ENCODE measurements around the gene ARHGAP4.

Gene ARHGAP4

DNA sequence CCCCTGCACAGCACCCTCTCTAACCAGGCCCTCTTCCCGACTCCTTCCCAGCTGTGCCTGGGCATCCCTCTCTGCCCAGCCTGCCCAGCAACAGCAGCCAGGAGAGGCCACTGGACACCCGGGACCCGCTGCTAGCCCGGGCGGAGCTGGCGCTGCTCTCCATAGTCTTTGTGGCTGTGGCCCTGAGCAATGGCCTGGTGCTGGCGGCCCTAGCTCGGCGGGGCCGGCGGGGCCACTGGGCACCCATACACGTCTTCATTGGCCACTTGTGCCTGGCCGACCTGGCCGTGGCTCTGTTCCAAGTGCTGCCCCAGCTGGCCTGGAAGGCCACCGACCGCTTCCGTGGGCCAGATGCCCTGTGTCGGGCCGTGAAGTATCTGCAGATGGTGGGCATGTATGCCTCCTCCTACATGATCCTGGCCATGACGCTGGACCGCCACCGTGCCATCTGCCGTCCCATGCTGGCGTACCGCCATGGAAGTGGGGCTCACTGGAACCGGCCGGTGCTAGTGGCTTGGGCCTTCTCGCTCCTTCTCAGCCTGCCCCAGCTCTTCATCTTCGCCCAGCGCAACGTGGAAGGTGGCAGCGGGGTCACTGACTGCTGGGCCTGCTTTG lies 20.5 kb downstream of the ARHGAP4 start:
- TF ChIP-seq, protein P1, sequence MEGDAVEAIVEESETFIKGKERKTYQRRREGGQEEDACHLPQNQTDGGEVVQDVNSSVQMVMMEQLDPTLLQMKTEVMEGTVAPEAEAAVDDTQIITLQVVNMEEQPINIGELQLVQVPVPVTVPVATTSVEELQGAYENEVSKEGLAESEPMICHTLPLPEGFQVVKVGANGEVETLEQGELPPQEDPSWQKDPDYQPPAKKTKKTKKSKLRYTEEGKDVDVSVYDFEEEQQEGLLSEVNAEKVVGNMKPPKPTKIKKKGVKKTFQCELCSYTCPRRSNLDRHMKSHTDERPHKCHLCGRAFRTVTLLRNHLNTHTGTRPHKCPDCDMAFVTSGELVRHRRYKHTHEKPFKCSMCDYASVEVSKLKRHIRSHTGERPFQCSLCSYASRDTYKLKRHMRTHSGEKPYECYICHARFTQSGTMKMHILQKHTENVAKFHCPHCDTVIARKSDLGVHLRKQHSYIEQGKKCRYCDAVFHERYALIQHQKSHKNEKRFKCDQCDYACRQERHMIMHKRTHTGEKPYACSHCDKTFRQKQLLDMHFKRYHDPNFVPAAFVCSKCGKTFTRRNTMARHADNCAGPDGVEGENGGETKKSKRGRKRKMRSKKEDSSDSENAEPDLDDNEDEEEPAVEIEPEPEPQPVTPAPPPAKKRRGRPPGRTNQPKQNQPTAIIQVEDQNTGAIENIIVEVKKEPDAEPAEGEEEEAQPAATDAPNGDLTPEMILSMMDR (IDR thresholded peaks at IDR 0.05; ENCODE audit: low read depth, low read length, missing control alignments), result no peak
- H3K4me3 ChIP-seq (ENCODE audit: low read depth, low read length), result no peak overlapping the region
- DNase-seq (ENCODE audit: low read depth), result no peak

DNA sequence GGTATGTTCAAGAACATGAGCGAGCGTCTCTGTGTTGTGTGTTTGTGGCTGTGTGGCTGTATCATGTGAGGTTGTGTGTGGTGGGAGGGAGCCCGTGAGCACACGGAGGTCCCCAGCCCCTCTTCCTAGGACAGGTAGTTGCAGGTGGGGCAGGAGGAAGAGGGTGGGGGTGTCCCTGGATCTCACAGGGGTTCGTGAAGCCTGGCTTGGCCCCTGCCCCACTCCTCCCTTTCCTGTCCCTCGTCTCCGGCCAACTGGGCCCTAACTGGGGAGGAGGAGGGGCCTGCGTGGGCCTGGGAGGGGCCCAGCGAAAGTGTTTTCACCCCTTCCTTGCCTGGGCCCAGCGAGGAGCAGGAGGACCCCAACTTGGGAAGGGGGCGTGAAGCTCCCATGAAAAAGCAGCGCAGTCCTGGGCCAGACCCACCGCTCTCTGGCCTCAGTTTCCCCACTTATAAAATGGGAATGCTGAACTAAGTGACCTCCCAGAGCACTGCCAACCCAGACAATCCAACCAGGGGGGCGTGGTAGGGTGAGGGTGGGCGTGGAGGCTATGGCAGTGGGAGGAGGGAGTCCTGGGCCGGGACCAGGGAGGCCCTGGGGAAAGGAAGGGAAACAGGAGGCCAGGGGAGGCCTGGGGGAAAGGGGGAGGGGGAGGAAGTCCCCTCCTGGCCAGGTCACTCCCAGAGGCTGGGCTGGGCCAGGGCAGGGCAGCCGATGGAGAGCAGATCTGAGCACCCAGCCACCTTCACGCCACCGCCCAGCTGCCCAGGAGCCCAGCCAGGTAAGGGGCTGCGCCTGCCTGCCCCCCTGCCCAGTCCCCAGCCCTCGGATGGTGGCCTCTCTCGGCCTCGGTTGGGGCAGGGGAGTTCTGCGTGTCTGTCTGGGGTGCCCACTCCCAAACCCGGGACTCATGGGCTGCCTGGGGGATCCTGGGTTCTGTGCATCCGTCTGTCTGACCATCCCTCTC lies 21.8 kb downstream of the ARHGAP4 start, which contains the start of gene AVPR2:
Gene AVPR2 (plus strand): TSS at position 683 of the 967 bp plus-strand sequence. CDS start 473 bp downstream, outside the sequence.
- no peak for DNase-seq (ENCODE audit: low read depth)
- H3K4me3 ChIP-seq (ENCODE audit: low read depth, low read length), result no peak within 1 kb of the TSS
- TF ChIP-seq, protein P1 (IDR thresholded peaks at IDR 0.05; ENCODE audit: low read depth, low read length, missing control alignments), result no peak

DNA sequence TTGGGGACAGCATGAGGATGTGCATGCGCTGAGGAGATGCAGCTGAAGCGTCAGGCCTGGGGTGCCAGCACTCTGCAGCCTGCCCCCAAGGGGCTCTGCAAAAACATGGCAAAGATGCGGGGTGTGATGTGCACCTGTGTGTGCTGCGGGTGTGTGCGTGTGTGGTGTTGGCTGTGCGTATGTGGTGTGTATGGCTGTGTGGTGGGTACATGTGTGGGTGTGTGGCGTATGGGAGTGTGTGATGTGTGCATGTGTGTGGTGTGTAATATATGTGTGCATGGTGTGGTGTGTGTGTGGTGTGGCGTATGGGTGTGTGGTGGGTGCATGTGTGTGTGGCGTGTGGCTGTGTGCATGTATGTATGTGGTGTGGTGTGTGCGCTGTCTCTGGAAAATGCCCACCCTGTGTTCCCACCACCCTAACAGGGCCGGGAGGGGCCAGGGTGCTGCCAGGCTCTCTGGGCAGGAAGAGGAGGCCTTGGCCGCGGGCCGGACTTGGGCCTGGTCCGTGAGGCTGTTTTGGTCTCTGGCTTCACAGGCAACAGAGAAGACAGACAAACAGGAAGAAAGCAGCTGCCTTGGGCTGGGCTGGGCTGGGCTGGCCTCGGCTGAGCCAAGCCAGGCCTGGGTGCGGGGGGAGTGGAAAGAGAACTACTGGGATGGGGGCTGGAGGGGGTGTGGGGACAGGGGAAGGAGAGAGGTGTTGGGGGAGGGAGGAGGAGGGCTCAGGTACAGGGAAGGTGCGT lies 22.7 kb downstream of the ARHGAP4 start:
- H3K4me3 ChIP-seq (ENCODE audit: low read depth, low read length), result no peak overlapping the region
- DNase-seq (ENCODE audit: low read depth), result no peak
- TF ChIP-seq, protein P1 (IDR thresholded peaks at IDR 0.05; ENCODE audit: low read depth, low read length, missing control alignments), result no peak

DNA sequence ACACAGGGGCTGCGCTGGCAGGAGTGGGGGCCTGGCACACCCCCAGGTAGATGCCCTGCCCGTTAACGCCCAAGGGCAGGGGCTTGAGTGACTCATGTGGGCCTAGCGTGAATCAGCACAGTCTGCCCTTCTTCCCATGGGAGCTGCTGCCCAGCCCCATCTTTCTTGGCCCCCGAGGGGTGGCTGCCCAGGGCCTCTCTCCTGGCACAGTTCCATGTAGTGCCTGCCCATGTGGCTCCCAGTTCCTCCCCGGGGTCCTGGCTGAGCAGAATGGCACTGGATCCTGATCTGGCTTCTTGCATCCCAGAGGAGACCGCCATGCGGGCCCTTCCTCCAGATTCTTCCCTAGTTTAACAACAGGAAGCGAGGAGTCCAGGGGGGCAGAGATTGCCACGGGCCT lies 23.7 kb downstream of the ARHGAP4 start:
- H3K4me3 ChIP-seq (ENCODE audit: low read depth, low read length), result no peak overlapping the region
- no peak for DNase-seq (ENCODE audit: low read depth)
- TF ChIP-seq, protein P1 (IDR thresholded peaks at IDR 0.05; ENCODE audit: low read depth, low read length, missing control alignments), result no peak

DNA sequence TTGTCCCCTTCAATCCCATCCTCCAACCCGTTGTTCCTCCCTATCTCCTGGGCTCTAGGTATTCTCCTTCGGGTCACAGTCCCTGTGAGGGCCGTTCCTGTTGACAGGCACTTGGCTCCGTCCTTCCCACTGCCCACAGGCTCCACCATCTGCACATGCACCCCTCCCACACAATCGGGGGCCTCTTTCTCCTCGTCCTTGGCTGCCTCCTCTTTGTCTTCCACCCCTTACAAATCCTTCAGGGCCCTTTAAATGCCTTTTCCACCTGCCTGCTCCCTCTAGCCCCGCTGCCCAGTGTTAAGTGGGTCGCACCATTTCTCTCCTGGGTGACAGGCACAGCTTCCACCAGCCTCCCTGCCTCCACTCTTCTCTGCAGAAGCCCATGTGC lies 24.3 kb downstream of the ARHGAP4 start:
- TF ChIP-seq, protein P1 (IDR thresholded peaks at IDR 0.05; ENCODE audit: low read depth, low read length, missing control alignments), result no peak
- H3K4me3 ChIP-seq (ENCODE audit: low read depth, low read length), result no peak overlapping the region
- DNase-seq (ENCODE audit: low read depth), result no peak

DNA sequence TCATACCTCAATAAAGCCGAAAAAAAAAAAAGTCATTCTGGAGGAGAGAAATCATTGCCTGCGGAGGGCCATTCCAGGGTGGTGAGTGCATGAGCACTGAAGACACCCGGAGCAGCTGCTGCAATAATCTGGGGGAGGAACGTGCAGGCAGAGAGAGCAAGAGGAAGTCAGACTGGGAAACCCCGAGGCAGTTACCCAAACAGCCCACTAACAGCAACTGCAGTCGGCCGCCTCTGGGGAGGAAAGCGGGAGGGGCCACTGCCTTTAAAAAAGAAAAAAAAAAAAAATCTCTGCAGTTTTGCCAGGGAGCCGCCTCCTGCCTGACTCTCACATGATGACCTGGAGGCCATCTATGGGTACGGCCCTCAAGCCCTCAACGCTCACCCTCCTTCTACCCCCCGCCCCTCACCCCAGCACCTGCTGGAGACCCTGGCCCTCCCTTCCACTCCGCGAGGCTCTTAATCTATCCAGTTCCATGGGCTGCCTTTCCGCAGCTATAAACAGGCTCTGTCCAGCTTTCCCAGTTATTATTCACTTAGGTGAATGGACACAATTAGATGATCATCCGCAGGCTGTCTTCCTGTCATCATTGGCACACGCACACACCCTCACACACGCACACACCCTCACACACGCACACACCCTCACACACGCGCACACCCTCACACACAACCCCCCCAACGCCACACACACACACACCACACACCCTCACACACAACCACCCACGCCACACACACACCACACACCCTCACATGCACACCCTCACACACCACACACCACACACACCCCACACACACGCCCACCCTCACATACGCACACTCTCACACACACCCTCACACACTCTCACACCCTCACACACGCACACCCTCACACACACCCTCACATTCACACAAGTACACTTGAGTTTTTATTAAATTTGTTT lies 25.0 kb downstream of the ARHGAP4 start:
- no peak overlapping the region for H3K4me3 ChIP-seq (ENCODE audit: low read depth, low read length)
- TF ChIP-seq, protein P1 (IDR thresholded peaks at IDR 0.05; ENCODE audit: low read depth, low read length, missing control alignments), result no peak
- DNase-seq (ENCODE audit: low read depth), result peak; percentile 44

Data from GM12864 (cell line).